22Rv1 (cell line): ENCODE measurements around the gene CKAP5.

Source experiments
- ZFX ChIP-seq: fragments of 450-650 bp; IDR thresholded peaks from 2 replicates; pipeline ENCODE4 v1.6.1; 2017; ENCODE audit warnings: antibody characterized with exemption, borderline replicate concordance
- TF ChIP-seq, protein P1 (sequence below): fragments of 450-650 bp; IDR thresholded peaks from 2 replicates; pipeline ENCODE4 v1.5.1; 2017; ENCODE audit warnings: mild to moderate bottlenecking

DNA sequence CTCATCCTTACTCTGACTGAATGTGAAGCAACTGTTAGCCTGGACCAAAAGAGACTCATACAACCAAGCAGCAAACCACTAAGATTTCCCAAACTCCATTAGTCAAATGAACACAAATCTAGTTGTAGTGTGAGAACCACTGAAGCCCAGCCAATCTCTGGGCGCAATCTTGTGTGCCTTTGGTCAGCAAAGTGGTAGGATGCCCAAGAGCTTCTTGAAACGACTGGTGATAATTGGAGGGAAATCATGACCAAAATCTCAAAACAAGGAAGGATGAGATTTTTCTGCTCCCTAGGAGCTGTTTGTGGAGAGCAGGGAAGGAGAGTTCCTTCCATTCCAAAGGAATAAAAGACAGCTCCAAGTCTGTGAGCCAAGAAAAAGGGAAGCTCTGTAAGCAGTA, 103.0 kb downstream of the CKAP5 start:
- TF ChIP-seq, protein P1, sequence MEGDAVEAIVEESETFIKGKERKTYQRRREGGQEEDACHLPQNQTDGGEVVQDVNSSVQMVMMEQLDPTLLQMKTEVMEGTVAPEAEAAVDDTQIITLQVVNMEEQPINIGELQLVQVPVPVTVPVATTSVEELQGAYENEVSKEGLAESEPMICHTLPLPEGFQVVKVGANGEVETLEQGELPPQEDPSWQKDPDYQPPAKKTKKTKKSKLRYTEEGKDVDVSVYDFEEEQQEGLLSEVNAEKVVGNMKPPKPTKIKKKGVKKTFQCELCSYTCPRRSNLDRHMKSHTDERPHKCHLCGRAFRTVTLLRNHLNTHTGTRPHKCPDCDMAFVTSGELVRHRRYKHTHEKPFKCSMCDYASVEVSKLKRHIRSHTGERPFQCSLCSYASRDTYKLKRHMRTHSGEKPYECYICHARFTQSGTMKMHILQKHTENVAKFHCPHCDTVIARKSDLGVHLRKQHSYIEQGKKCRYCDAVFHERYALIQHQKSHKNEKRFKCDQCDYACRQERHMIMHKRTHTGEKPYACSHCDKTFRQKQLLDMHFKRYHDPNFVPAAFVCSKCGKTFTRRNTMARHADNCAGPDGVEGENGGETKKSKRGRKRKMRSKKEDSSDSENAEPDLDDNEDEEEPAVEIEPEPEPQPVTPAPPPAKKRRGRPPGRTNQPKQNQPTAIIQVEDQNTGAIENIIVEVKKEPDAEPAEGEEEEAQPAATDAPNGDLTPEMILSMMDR, result no peak
- no peak for TF ChIP-seq ZFX
